Stimulated activated CD8-positive, alpha-beta memory T cell treated with anti-CD3 and anti-CD28 coated beads, Interleukin-7, amount 100 ng/mL, for 4 hours (primary cell): Measurements from ENCODE around the gene SH3BP4.

Experiments
- DNase-seq, 2 donors: peaks; one replicate each; pipeline ENCODE4 v3.0.0-alpha.2; 2020; ENCODE audit warnings: low read depth in 2 of 2

Gene SH3BP4

GRCh38 chr2:234996069-234996940 is 44.5 kb downstream of the SH3BP4 start:
- DNase-seq, result no peak

DNA sequence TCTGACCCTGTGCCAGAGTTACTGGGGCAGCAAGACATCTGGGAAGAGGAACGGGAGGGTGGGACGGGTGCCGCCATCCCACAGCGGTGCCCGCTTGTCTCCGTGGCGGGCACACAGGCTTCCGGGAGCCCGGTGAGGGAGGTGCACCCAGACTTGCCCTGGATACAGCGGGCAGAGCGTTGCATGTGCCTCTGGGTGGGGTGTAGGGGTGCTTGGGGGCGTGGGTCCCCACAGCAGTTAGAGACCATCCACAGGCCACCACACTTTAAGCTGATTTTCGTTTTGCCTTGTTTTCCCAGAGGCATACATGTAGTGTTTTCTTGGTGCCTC is 45.1 kb downstream of the SH3BP4 start:
- DNase-seq, result no peak

GRCh38 chr2:234997389-234997788 is 45.6 kb downstream of the SH3BP4 start:
- no peak for DNase-seq

- no peak for DNase-seq
Measured at GRCh38 chr2:234998404-234999211, 46.8 kb downstream of the SH3BP4 start.

- no peak for DNase-seq
Measured at GRCh38 chr2:234999740-235000425, 48.1 kb downstream of the SH3BP4 start.

- no peak for DNase-seq
Measured at GRCh38 chr2:235000426-235001236, 48.8 kb downstream of the SH3BP4 start.

DNA sequence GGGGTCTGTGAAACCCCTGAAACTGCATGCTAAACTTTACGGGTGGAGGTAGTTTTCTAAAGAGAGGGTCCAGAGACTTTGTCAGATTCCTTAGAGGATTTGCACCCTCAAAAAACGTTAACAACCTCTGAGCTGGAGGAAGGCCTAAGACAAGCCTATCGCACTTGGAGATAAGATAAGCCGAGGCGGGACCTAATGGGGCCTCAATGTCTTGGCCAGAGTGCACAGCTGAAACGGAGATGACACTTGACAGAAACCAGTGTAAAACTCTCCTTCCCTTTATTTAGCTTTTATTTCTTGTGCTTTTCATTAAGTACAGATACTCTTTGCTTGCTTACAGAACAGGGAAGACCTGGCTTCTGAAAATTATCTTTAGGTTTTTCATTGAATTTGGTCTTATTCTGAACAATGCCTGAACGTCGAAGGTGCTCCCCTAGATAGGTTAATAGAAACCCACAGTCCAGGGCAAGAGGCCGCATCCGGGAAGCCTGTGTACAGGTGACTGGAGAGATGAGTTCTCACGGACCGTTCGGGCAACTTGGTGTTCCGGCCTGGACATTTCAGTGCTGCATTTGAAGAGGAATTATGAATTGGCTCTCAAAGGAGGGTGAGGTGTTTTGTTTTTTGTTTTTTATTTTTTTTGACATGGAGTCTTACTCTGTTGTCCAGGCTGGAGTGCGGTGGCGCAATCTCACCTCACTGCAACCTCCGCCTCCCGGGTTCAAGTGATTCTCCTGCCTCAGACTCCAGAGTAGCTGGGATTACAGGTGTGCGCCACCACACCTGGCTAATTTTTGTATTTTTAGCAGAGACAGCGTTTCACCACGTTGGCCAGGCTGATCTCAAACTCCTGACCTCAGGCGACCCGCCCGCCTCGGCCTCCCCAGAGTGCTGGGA is 49.7 kb downstream of the SH3BP4 start:
- DNase-seq, result no peak

GRCh38 chr2:235002198-235003095 is 50.6 kb downstream of the SH3BP4 start:
- no peak for DNase-seq

GRCh38 chr2:235003096-235003775 is 51.4 kb downstream of the SH3BP4 start:
- DNase-seq, result no peak

DNA sequence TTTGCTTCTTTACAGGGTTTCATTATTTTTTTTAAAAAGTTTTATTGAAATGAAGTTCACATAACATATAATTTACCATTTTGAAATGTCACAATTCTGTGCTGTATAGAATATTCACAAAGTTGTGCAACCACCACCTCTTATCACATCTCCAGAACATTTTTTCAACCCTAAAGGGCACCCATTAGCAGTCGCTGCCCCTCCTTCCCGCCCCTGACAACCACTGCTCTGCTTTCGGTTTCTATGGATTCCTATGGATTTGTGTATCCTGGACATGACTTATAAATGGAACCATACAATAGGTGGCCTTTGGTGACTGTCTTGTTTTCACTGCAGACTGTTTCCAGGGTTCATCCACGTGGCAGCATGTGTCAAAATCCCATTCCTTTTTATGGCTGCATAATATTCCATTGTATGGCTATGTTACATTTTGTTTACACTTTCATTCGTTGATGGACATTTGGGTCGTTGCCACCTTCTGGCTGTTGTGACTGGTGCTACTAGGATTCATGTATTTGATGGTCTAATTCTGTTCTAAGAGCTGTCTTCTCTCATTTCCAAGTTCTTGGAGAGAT is 52.6 kb downstream of the SH3BP4 start:
- DNase-seq, result no peak

DNA sequence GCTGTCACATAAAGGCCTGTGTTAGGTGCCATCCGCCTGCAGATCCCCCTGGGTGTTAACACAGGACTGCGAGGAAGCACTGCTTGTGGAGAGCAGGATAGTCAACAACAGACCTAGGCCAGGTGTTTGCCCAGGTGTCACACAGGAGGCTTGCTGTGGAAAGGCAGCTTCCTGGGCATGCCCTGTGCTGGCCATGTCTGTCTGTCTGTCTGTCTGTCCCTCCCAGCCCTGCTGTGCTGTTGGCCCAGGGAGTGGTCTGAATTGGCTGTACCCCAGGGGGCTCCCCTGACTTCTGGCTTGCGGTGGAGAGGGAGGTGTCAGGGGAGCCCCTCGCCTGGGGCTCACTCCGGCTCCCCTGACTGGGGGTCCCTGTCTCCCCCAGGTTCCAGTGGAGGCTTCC is 53.2 kb downstream of the SH3BP4 start:
- DNase-seq, result no peak

DNA sequence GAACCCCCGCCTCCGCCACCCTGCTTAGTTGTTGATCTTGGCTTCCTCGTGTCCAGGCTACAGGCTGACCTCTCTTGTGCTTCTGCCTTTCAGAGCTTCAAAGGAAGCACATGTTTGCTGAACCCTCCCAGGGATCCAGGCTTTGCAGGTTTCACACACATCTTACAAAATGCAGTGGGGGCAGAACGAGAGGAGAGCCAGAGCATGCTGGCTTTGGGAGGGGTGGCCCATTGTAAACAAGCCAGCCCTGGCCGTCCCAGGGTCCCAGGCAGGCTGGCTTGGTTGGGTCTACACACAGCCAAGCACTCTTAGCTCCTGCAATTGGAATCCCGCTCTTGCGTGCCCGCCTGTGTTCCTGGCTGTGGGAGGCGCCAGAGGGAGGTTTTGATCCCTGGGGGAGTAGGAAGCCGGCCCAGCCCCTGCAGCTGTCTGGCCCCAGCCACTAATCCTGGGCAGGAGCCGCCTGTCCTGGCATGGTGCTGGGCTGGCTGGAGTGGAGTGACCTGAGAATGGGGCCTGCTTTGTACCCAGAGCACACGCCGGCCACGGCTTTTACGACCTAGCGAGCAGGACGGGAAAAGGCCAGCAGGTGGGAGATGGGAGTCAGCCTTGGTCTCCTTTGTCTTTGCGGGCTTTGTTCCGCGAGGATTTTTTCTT is 53.9 kb downstream of the SH3BP4 start:
- DNase-seq, result no peak

DNA sequence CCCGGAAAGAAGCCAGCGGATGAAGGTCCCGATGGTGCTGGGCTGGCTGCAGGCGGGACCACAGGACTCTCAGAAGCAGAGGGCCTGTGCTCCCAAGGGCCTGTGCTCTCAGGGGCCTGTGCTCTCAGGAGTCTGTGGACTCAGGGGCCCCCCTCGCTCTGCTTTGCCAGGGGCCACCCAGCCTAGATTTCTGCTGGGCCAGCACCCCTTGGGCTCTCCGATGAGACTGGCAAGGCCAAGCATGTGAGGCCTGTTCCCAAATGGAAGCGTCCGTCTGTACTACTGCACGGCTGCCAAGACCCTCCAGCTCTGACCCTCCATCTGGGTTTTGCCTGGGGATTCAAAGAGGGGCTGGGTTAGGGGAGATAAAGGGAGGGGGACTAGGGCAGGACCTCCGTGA is 54.6 kb downstream of the SH3BP4 start:
- no peak for DNase-seq

- DNase-seq, result no peak
Measured at GRCh38 chr2:235006986-235007385, 55.2 kb downstream of the SH3BP4 start.

DNA sequence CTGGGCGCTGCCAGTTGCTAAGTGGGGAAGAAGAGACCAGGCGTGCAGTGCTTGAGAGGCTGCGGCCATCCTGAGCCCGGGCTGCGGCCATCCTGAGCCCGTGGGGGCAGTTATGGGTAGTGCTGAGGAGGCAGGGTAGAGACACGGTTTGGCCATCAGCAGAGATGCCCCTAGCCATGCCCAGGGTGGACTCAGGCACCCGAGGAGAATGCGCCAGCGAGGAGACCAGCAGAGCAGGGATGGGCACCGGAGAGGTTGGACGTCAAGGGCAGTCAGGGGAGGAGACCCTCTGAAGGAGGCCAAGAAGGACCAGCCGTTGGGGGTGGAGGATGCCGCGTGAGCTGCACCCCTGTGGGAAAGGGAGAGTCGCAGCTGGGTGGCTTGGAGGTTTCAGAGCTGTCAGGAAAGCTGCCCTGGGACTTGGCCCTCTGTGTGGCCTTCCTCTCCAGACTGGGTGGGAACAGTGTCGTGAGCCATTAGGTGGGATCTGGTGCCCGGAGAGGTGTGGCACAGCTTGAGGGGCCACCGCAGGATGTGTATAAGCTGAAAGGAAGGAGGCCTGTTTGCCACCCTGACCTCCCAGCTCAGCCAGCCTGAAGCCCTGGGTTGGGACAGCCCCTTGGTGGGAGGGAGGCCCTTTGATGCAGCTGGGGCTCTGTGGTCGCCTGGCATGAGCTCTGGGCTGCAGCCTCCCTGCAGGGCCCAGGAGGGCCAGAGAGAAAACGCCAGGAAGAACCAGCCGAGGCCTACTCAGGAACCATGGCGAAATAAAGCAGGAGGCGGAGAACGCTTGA is 56.0 kb downstream of the SH3BP4 start:
- DNase-seq, result no peak

DNA sequence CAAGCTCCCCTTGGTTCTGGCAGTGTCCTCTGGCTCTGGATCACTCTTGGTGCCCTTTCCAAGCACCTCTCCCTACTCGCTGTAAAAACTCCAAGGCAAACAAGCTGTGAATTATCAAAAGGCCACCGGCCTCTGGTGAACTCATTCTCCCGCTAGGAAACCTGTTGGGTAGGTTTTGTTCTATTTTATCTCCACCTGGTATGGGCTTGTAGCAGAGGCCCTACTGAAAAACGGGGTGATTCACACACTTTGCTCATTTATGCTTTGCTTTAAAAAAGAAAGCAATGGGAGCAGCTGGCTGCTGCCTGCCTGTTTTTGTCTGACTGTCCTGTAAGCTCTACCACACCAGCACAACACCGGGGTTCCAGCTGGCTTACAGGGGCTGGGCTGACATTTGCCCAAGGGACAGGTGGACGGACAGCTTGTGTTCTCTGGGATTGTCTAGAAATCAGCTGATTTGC is 56.8 kb downstream of the SH3BP4 start:
- DNase-seq, result no peak

- no peak for DNase-seq
Measured at GRCh38 chr2:235009081-235009480, 57.3 kb downstream of the SH3BP4 start.
